ENCODE data around the gene SMYD3.
"Not testable (repeated sequence)": the region's sequence is repeated elsewhere in the genome, so short reads cannot be mapped to it uniquely, and the experiment has no call there.

The SMYD3 gene

DNA sequence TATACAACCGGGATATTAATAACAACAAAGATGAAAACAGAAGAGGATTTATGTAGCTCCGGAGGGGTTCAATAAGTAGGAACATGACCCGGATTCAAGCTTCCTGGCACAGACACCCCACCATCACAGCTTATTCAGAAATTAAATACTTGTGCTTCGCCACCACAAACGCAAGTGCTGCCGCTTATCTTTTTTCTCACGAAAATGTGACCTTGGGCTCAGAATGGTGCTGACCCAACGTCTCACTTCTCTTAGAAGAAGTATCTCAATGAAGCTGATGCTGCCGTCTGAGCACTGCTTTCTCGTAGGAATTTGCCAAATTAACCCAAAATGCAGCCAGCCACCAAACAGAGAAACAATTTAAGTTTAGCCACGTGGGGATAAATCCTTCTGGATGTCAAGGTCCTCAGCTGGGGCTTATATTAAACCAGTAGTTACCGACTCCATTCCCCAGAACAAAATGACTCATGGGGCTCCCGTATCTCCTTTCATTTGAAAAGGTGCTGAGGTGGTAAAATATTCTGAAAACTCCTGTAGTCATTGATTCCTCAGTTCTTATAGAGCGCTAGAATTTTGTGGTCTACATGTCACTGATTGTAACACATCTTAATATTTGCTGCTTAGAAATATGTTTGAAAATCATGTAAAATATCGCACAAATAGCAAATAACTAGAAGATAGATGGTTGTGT, 466.7 kb downstream of the SMYD3 start:
- DNase-seq (ENCODE audit: low read depth in 3 of 3, low spot score in 1 of 3) = no peak

DNA sequence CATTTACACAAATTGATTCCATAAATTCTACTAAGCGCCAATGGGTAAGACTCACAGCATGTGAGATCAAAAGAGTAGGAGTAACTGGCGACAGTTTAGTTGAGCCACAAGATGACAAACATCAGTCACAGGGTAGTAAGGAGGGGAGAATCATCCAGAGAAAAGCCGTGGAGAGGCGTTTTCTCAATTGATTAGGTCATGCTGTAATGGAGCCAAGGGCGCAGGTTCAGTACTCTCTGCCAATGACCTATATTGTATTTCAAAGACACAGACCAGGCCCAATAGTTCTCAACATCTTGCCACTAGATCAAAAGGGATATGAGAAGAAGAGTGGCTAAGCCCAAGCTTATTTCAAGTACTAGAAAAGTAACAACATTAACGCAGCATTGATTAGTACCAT, 467.5 kb downstream of the SMYD3 start:
- DNase-seq (ENCODE audit: low read depth in 3 of 3, low spot score in 1 of 3) = no peak

DNA sequence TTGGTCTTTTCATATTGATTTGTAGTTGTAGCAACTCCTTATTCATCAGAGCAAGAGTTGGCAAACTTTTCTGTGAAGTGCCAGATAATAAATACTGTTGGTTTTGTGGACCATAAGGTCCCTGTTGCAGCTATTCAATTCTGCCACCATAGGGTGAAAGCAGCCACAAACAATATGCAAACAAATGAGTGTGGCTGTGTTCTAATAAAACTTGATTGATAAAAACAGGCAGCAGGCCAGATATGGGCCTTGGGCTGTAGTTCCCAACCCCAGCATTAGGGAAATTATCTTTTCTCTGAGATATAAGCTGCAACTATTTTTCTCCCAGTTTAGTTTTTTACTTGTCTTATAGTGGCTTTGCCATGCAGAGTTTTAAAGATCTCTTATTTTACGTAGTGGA, 469.2 kb downstream of the SMYD3 start:
- no peak for DNase-seq (ENCODE audit: low read depth in 3 of 3, low spot score in 1 of 3)

DNA sequence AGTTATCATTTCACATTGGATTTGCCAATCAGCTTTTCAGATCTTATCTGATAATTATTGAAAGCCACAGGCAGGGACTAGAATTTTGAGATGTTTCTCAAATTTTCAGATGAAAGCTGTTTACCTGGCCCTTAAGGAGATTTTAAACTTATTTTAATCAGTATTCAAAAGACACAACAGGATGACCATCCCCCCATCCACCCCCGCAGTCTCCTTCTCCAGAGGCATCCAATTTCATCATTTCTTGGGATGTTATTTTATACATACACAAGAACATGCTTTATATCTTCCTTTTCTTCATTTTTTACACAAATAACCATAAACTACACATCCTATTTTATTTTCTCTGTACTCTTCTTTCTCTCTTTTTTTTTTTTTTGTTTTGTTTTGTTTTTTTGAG, 470.9 kb downstream of the SMYD3 start:
- no peak for DNase-seq (ENCODE audit: low read depth in 3 of 3, low spot score in 1 of 3)

- no peak for DNase-seq (ENCODE audit: low read depth in 3 of 3, low spot score in 1 of 3)
Measured at GRCh38 chr1:246035060-246035541, 472.0 kb downstream of the SMYD3 start.

DNA sequence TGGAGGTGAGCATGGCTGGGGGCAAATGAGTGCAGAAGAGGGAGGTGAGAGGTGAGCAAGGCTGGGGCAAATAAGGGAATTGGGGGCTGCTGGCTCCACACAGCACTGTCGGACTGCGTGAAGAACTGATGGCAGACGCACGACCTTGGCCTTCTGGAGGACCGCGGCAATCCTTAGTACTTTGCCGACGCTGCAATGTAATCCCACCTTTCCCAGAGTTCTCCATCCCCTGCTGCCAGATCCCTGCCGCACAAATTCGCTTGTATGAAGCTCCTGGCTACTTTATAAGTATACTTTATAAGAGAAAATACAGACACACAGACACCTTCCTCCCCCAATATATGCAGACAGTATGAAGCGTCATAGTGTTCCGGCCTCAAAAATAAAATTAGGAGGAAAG, 472.4 kb downstream of the SMYD3 start:
- no peak for DNase-seq (ENCODE audit: low read depth in 3 of 3, low spot score in 1 of 3)

DNA sequence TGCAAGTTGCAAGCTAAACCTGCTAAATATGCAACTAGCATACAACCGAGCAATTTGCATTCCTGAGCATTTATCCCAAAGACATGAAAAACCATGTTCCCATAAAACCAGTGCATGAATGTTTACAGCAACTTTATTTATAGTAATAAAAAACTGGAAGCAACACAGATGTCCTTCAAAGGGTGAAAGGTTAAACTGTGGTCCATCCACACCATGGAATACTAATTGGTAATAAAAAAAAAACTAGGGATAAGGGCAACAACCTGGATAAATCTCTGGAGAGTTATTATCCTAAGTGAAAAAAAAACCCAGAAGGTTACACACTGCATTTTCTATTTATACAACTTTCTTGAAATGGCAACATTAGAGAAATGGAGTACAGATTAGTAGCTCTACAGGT, 474.1 kb downstream of the SMYD3 start:
- no peak for DNase-seq (ENCODE audit: low read depth in 3 of 3, low spot score in 1 of 3)

DNA sequence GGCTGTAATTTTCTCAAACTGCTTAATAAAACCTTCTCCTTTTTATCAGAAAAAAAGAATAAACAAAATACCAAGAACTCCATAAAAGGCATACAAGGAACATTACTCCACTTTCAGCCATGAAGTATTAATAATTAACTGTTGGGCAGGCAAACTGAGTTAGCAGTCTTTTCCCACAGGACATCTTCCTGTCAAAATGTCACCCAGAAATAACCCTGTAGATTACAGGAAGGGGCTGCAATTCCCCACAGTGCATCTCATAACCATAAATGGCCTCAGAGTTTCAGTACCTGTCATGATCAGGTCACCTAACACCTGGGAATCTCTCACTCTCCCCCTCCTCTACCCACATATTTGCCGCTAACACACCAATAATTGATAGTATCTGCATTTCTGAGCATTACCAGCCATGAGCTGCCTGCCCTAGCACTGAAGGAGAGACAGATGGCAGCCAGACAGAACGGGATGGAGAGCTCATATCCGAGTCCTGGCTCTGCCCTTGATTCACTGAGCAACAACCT, 475.0 kb downstream of the SMYD3 start:
- no peak for DNase-seq (ENCODE audit: low read depth in 3 of 3, low spot score in 1 of 3)

- no peak for DNase-seq (ENCODE audit: low read depth in 3 of 3, low spot score in 1 of 3)
Measured at GRCh38 chr1:246029616-246030015, 477.5 kb downstream of the SMYD3 start.

GRCh38 chr1:246024118-246024517, 483.0 kb downstream of the SMYD3 start:
- DNase-seq (ENCODE audit: low read depth in 3 of 3, low spot score in 1 of 3) = not testable (repeated sequence)

GRCh38 chr1:246020211-246020954, 486.7 kb downstream of the SMYD3 start:
- no peak for DNase-seq (ENCODE audit: low read depth in 3 of 3, low spot score in 1 of 3)

DNA sequence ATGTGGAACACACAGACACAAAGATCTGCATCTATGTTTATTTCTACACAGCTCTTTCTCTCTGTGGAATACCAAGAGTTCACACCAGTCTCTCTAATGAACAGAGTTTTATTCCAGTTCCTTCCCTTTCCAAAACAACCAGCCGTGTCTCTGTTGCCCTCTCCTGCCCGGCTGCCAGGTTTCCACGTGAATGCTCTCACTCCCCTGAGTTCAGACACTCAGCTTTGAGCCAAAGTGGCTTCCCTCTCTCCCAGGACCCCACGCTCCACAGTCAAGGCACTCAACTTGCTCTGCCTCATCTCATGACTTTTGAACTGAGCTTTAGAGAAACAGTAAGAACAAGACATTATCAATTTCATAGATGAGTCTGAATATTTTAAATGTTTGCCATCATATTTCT, 488.9 kb downstream of the SMYD3 start:
- no peak for DNase-seq (ENCODE audit: low read depth in 3 of 3, low spot score in 1 of 3)

- DNase-seq (ENCODE audit: low read depth in 3 of 3, low spot score in 1 of 3) = no peak
Measured at GRCh38 chr1:246012341-246012740, 494.7 kb downstream of the SMYD3 start.

DNA sequence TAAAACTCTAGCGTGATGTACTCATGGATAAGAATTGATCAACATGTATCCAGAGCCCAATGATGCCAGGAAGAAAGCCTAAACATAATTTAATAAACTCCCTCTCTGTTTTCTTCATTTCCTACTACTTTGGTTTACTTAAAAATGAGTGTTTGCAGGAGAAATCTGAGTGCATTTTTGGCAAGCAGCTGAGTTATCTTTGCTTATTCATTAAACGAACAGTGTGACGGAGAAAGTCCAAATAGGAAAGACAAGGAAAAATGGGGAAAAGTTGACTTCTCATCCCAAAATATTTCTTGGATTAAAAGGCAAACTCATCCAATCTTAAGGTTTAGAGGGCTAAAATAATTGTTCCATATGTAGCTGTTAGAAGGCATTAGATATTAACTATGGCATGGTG, 496.7 kb downstream of the SMYD3 start:
- DNase-seq (ENCODE audit: low read depth in 3 of 3, low spot score in 1 of 3) = no peak

DNA sequence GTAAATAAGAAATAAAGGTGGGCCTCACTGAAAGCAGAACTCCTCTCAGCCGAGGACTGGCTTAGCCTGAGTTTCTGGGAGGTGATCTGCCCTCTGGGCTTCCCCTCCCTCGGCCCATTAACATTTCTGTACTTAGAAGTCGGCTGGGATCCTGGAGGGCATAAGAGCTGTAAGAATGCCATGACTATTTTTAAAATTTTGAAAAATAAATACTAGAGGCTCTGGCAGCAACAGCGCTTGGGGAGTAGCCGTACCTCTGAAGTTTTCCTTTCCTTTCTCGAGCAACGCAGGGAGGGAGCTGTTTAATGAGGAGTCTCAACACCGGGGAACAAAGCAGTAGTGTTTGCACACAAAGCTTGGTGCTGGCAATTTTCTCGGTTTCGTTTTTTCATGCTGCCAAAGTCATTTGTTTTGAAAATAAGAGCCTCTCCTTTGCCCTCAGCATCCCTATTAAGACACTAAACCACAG, 498.7 kb downstream of the SMYD3 start:
- DNase-seq (ENCODE audit: low read depth in 3 of 3, low spot score in 1 of 3) = no peak

GRCh38 chr1:246005067-246005466, 502.0 kb downstream of the SMYD3 start:
- no peak for DNase-seq (ENCODE audit: low read depth in 3 of 3, low spot score in 1 of 3)

DNA sequence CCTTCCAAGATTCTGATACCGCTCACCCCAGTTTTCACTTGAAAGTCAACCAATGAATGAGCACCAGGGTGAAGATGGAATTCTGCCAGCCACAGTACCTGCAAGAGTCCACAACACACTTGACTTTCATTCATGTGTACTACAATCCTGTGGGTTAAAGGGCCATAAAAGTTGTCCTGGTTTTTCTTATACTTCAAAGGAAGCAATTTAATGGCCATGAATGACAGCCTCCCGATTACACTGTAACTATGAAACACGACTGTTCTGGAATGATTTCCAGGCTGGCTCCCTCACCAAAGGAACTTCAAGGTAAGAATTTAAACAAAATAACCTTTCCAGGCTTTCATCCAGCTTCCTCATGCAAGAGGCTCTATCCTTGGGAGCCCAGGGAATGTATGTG, 502.8 kb downstream of the SMYD3 start:
- DNase-seq (ENCODE audit: low read depth in 3 of 3, low spot score in 1 of 3) = no peak

DNA sequence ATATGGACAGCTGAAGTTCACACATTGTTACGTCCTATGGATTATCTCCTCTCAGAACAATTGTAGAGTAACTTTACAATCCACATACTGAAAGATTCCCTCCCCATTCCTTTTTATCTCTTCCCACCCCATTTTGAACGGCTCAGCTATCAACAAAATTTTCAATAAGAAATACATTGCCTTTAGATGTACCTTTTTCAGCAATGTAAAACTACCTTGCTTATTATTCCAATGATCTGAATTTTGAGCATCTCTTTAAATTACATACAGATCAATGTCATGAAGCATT, 503.7 kb downstream of the SMYD3 start:
- DNase-seq (ENCODE audit: low read depth in 3 of 3, low spot score in 1 of 3) = no peak

GRCh38 chr1:246002725-246003441, 504.2 kb downstream of the SMYD3 start:
- DNase-seq (ENCODE audit: low read depth in 3 of 3, low spot score in 1 of 3) = peak; percentile 55 to 83 (median 63)

DNA sequence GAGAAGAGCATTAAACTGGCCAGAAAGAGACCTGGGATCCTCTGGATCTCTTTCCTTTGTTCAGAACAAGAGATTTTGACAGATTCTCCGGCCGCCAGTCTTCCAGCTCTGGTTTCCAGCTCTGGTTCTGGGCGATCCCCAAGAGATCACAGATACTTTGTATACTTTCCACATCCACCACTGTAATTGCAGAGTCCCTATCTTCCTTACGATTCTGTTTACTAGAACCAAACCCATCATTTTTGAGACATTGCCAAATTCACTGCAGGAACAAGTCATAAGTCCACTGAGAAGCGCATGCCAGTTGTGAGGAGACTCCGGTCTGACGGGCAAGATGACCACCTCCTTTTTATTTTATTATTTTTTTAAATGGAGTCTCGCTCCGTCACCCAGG, 505.2 kb downstream of the SMYD3 start:
- DNase-seq (ENCODE audit: low read depth in 3 of 3, low spot score in 1 of 3) = no peak

- DNase-seq (ENCODE audit: low read depth in 3 of 3, low spot score in 1 of 3) = no peak
Measured at GRCh38 chr1:246001142-246001836, 505.8 kb downstream of the SMYD3 start.

All from stimulated activated CD4-positive, alpha-beta T cell treated with anti-CD3 and anti-CD28 coated beads, TNF-alpha, amount 100 ng/mL, for 1 hour (primary cell).